ENCODE measurements around the gene ZNF468. TPM values are rescaled to one million over a fixed set of nuclear protein-coding genes. Genes with fewer than 3 reads are reported as not detected.

ZNF468 gene
- 0.27 to 0.91 TPM (median 0.41 TPM) in 5 replicates for total RNA-seq (2022; extraction: Qiagen RNA extraction)

DNA sequence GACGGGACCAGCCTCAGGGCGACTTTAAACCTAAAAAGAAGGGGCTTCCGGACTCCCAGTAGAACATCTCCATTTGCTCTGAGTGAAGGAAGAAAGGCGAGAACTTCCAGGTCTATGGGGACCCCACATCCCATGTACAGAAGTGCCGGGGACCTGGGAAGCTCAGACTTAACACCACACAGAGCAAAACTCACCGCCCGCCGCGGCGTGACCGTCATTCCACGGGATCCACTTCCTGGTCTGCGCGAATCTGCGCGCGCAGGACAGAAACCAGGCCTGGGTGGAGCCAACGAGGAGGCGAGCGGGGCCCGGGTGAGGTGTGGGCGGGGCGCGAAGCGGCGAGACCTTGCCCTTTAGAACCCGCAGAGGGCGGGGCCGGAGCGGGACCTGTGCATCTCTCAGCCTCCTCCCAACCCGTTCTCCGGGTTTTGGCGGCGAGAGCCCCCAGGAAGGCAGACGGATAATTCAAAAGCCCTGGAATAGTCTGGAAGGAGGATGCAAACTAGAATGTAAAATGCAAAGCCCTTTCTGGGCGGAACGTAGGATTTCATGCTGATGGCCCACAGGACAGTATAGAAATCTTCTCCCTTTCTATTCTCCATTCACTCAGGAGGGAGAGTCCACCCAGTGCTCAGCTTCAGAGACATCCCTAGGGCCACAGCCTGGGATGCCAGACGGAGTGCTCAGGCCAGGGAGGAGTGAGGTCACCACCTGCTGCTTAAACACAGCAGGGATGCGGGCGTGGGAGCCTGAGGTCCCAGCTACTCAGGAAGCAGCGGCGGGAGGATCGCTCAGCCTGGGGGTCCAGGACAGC lies at the start of gene ZNF468:
Gene ZNF468 (minus strand): TSS at position 242 of the 814 bp plus-strand sequence. CDS start 3,347 bp downstream, outside the sequence.

GRCh38 chr19:52897138-52897935 lies 39.9 kb upstream of the ZNF468 start, which contains the start of gene ZNF320:
ZNF320 (minus strand) TSS chr19:52897635; CDS start chr19:52890255, 7,380 bp downstream.

GRCh38 chr19:52821204-52821960 lies 36.0 kb downstream of the ZNF468 start, which contains the start of gene ZNF28:
ZNF28 (minus strand) TSS chr19:52821633; CDS start chr19:52817958, 3,675 bp downstream.

Other genes with a start within 250 kb of the ZNF468 start
- gene ZNF83, start 219.3 kb downstream of the ZNF468 start, total RNA-seq (2022; extraction: Qiagen RNA extraction) = 0.06 to 0.20 TPM (median 0.11 TPM) in 5 replicates
- gene ZNF611, start 122.6 kb downstream of the ZNF468 start, total RNA-seq (2022; extraction: Qiagen RNA extraction) = 2.3 to 4.1 TPM (median 3.1 TPM) in 5 replicates
- gene ZNF600, start 70.8 kb downstream of the ZNF468 start, total RNA-seq (2022; extraction: Qiagen RNA extraction) = 0.06 to 0.29 TPM (median 0.24 TPM) in 5 replicates
- gene ZNF28, start 36.0 kb downstream of the ZNF468 start, total RNA-seq (2022; extraction: Qiagen RNA extraction) = 0.71 to 1.3 TPM (median 0.83 TPM) in 5 replicates
- gene ZNF320, start 40.0 kb upstream of the ZNF468 start, total RNA-seq (2022; extraction: Qiagen RNA extraction) = not detected in 5 replicates
- not detected in 5 replicates for gene ZNF888, start 65.8 kb upstream of the ZNF468 start, total RNA-seq (2022; extraction: Qiagen RNA extraction)
- gene ZNF816, start 105.3 kb upstream of the ZNF468 start, total RNA-seq (2022; extraction: Qiagen RNA extraction) = 0.03 to 0.20 TPM (median 0.12 TPM) in 4 of 5 replicates, not detected in the other
- gene ERVV-1, start 156.3 kb upstream of the ZNF468 start, total RNA-seq (2022; extraction: Qiagen RNA extraction) = not detected in 5 replicates
- gene ERVV-2, start 187.1 kb upstream of the ZNF468 start, total RNA-seq (2022; extraction: Qiagen RNA extraction) = not detected in 5 replicates
- gene ZNF160, start 245.8 kb upstream of the ZNF468 start, total RNA-seq (2022; extraction: Qiagen RNA extraction) = 6.8 to 10.2 TPM (median 7.6 TPM) in 5 replicates

Data from A549 treated with Hydrocortisone at 1 μM for 4 hours (cell line).